Right renal pelvis (tissue), 4 donors: ENCODE measurements around the gene SDR9C7. TPM values are rescaled to one million over a fixed set of nuclear protein-coding genes. Genes with fewer than 3 reads are reported as not detected.
"Not testable (repeated sequence)": the region's sequence is repeated elsewhere in the genome, so short reads cannot be mapped to it uniquely, and the experiment has no call there.

Experiments used
- DNase-seq, 4 donors: peaks; one replicate each; pipeline ENCODE4 v3.0.0-alpha.2; 2013; ENCODE audit warnings: low read depth in 4 of 4, low spot score in 3 of 4, missing footprints in 1 of 4
- polyA plus RNA-seq, 4 donors: library from polyadenylated mRNA; unstranded; fragments of 120-200 nt; gene quantifications; one replicate each; pipeline ENCODE4 v1.2.1, GENCODE V29; 2013; ENCODE audit not compliant: insufficient read length in 4 of 4

Gene SDR9C7
- polyA plus RNA-seq, 4 donors = 0.11 to 0.25 (median 0.19) TPM

DNA sequence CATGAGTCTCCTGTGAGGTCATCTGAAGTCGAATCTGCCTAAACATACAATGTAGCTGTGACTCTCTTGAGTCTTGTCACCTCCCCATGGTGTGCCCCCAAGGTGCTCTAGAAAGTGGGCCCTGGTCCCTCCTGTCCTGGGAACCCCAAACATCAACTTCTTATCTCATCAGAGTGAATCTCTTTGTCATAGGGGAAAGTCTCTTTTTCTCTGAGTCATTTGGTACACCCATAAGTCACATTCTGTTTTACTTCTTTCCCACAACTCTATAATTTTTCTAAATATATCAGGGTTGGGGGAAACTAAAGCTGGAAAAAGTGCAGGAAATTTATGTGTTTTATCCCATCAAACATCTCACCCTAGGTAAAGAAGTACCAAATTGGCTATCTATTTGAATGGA, 12.9 kb downstream of the SDR9C7 start:
- no peak for DNase-seq

DNA sequence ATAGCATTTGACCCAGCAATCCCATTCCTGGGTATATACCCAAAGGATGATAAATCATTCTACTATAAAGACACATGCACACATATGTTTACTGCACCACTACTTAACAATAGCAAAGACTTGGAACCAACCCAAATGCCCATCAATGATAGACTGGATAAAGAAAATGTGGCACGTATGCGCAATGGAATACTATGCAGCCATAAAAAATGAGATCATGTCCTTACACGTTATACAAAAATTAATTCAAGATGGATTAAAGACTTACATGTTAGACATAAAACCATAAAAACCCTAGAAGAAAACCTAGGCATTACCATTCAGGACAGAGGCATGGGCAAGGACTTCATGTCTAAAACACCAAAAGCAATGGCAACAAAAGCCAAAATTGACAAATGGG, 16.1 kb downstream of the SDR9C7 start:
- not testable (repeated sequence) for DNase-seq

DNA sequence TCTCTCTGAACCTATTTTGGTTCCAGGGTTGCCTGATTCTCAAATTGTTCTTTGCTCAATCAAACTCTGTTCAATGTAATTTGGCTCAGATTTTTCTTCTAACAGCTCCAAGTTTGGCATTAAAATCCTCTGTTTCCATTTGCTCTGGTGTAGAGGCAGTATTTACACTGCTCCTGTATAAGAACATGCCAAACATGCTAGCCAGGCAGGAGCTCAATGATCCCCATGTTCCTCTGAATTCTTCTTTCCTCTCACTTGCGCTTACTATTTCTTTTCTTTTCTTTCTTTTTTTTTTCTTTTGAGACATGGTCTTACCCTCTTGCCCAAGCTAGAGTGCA, 17.2 kb downstream of the SDR9C7 start:
- DNase-seq = no peak

DNA sequence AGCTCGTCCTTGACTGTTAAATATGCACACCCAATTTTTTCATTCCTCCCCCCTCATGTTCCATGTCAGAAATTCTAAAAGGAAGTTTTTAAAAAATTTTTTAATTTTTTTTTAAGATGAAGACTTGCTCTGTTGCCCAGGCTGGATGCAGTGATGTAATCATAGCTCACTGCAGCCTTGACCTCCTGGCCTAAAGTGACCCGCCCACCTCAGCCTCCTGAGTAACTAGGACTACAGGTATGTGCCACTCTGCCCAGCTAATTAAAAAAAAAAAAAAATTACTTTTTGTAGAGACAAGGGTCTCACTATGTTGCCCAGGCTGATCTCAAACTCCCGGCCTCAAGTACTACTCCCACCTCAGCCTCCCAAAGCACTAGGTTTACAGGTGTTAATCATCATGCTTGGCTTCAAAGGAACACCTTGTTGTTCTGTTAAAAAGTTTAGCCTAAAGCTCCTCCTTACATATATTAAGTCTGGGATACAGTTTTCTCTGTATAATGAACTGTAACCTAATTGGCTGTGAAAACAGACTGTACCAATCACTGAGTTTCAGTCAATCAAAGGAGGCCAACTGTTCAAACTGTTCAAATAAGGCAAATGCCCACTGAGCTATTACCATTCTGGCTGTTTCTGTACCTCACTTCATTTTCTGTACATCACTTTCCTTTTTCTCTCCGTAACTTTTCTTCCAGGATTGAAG, 17.8 kb downstream of the SDR9C7 start:
- DNase-seq = no peak

DNA sequence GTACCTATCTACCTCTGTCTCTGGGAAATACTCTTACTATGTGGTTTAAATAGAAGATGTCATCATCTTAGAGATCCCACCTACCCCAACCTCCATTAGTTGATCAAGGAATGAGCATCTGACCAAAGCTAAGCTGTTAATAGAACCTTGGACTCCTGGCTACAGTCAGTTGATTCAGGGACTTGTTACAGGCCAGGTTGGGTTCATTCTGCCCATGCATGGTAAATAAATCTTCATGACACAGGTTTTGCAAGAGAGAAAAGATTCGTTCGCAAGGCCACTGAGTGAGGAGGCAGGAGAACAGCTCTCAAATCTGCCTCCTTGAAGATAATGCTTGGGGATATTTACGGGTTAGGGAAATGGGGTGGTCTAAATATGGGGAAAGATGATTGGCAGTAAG, 19.5 kb downstream of the SDR9C7 start:
- no peak for DNase-seq

DNA sequence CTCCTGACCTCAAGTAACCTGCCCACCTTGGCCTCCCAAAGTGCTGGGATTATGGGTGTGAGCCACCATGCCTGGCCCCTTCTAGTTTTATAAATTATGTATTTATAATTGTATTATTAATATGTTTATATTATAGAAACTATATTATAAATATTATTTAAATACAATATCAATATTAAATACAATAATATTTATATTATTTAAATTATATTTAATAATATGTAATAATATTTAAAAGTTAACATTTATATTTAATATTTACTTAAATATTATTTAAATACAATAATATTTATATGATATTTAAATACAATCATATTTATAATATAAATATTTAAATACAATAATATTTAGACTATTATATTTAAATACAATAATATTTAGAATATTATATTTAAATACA, 20.0 kb downstream of the SDR9C7 start:
- no peak for DNase-seq

DNA sequence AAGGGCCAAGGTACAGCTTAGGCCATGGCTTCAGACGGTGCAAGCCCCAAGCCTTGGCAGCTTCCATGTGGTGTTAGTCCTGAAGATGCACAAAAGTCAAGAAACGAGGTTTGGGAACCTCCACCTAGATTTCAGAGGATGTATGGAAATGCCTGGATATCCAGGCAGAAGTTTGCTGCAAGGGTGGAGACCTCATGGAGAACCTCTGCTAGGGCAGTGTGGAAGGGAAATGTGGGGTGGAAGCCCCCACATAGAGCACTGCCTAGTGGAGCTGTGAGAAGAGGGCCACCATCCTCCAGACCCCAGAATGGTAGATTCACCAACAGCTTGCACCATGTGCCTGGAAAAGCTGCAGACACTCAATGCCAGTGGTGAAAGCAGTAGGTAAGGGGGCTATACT, 24.8 kb downstream of the SDR9C7 start:
- not testable (repeated sequence) for DNase-seq

DNA sequence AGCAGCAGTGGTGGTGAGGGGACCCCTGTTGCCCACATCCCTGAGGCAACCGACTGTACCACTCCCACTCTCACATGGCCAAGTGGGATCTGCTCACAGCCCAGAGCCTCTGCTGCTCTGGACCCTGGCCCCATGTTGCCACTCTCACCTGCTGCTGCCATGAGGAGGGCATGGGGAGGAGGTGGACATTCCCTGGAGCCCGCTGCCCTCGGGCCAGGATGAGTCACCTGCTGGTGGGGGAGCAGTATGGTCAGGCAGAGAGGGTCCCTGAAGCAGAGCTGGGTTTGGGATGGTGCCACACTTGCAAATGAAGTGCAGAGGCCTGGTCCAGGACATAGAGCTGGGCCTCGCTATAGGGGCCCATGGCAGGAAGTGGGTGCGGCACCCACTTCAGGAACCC, 26.1 kb downstream of the SDR9C7 start:
- DNase-seq = no peak

DNA sequence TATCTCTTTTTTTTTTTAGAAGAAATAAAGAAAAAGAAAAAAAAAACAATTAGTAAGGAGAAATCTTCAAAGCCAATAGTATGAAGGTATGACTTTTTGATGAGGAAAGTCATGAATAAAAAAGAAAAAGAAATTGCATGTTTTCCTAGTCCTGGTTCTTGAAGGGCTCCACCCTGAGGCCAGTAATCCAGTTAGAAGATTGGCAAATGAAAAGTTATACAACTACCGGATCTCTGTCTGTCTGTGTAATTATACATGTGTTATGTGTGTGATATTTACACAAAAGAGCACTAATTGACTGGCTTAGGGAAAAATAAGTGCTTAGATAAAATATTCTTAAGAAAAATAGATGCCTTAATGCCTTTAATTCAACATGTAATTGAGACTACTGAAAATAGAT, 28.4 kb downstream of the SDR9C7 start:
- no peak for DNase-seq

DNA sequence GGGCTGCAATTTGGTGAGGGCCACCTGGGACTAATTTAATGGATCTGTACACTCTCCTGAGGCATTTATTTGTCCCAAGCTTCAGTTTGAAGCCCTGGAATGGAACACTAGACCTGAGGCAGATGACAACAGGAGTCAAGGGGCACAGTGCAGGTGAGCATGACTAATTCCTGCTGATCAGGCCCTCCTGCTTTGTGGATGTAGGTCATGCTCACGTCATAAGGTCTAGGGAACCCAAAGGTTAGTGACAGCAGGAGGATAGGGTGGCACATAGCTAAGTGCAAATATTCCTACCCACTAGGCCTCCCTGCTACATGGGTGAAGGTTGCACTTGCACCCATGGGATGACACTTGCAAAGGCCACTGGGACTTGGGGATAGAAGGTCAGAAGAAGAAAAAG, 30.8 kb downstream of the SDR9C7 start:
- DNase-seq = no peak

DNA sequence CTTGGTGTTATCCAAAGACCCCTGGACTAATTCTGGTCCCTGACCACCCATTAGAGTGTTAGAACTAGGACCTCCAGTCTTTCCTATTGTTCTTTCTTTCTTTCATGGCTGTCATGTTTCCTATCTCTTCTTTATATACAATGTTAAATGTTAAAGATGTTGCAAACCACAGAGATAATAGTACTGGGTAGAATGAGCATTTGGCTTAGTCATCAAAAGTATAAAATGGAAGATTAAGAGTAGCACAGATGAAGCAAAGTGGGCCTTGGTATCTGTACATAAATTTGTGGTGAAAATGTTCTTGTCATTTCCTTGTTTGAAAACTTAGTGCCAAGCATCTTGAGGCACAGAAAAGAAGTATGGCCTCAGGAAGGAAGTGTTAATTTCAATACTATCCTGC, 32.9 kb downstream of the SDR9C7 start:
- not testable (repeated sequence) for DNase-seq

DNA sequence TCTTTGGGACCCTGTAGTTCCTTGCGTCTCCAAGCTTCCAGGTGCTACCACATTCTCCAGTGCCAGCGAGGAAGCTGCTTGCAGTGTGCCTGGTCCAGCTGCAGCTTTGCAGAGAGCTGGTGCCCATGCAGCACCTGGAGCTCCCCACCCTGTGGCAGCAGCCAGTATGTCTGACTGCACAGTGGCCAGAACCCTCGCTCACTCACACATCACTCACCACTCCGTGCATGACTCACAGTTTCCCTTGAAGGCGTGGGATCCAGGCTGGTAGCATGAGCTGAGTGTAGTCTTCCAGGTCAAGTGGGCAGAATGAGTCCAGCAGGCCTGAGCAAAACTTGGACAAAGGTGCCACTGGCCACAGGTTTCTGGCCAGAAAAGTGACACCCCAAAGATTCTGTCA, 33.6 kb downstream of the SDR9C7 start:
- no peak for DNase-seq

DNA sequence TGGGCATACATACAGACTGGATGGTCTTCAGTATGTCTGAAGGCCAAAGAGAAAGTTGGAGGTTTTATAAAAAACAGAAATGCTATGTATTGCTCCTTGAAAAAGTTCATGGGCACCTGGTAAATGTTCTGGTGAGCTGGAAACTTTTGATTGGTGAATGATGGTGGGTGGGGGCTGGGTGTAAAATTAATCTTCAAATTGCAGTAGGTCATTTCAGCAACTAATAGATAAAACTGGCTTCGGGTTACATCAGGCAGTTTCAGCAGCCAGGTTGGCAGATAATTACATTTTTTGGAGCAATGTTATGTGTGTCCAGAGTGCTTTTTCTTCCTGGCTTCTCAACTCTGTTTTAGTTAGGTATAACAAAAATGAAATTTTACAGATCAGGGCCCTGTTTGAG, 35.3 kb downstream of the SDR9C7 start:
- no peak for DNase-seq

DNA sequence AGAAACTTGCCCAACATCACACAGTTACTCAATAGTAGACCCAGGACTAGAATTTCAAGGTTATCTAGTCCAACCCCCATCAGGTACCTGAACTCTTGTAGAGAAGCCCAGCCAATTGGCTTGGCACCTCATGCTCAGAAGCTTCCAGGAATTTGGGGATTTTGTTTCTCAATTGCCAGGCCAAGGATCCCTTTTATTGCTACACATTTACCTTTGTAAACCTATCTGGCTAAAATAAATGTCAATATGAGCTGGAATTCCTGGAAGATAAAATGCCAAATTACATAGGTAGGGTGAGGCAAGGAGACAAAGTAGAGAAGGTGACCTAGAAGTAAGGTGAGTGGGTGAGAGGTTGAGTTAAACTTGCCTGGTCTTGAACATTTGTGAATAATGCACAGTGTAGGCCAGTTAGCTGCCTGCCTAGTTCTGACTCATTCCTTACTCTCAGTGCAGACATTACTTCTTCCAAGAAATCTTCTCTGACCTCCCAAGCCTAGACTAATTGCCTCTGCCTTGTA, 36.3 kb downstream of the SDR9C7 start:
- DNase-seq = no peak

DNA sequence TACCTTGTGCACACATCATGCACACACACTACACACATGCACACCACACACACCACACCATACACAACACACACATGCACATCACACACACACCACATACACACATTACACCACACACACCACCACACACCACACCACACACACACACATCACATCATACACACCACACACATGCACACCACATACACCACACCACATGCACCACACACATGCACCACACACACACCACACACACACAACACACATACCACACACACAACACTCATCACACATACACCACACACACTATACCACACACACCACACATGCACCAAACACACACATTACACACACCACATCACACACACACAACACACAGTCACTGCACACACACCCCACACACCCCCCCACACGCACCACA, 38.1 kb downstream of the SDR9C7 start:
- DNase-seq = no peak

DNA sequence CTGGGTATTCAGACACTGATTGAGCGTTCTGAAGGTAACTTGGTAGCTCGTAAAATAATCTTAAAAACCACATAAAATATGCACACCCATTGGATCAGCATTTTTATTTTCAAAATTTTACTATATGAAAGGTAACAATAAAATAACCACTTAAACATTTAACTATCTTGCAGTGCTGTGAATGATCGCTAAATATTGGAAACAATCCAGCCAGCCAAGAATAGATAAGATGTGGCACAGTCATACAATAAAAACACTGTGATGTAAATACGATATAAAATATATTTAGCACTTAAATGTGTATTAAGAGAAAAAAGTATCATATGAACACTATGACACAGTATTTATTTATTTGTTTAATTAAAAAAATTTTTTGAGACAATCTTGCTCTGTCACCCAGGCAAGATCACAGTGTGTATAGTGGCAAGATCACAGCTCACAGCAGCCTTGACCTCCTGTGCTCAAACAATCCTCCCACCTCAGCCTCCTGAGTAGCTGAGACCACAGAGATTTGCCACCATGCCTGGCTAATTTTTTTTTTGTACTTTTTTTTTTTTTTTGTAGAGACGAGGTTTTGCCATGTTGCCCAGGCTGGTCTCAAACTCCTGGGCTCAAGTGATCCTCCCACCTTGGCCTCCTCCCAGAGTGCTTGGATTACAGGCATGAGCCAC, 39.4 kb downstream of the SDR9C7 start:
- DNase-seq = no peak

DNA sequence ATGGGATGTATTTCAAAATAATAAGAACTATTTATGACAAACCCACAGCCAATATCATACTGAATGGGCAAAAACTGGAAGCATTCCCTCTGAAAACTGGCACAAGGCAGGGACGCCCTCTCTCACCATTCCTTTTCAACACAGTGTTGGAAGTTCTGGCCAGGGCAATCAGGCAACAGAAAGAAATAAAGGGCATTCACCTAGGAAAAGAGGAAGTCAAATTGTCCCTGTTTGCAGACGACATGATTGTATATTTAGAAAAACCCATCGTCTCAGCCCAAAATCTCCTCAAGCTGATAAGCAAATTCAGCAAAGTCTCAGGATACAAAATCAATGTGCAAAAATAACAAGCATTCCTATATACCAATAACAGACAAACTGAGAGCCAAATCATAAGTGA, 42.3 kb downstream of the SDR9C7 start:
- DNase-seq = not testable (repeated sequence)

DNA sequence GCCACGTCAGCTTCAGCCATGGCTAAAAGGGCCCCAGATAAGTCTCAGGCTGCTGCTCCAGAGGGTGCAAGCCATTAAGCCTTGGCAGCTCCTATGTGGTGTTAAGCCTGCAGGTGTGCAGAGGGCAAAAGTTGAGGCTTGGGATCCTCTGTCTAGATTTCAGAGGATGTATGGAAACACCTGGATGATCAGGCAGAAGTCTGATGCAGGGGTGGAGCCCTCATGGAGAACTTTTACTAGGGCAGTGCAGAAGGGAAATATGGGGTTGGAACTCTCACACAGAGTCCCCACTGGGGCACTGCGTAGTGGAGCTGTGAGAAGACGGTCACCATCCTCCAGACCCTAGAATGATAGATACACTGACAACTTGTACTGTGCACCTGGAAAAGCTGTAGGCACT, 47.9 kb downstream of the SDR9C7 start:
- no peak for DNase-seq

DNA sequence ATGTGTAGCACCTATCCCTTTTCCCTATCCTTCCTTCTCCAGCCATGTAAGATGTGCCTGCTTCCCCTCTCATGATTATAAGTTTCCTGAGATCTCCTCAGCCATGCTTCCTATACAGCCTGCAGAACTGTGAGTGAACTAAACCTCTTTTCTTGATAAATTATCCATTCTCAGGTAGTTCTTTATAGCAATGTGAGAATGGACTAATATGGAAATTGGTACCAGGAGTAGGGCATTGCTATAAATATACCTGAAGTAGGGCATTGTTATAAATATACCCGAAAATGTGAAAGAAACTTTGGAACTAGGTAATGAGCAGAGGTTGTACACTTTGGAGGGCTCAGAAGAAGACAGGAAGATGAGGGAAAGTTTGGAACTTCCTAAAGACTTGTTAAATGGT, 48.9 kb downstream of the SDR9C7 start:
- no peak for DNase-seq

DNA sequence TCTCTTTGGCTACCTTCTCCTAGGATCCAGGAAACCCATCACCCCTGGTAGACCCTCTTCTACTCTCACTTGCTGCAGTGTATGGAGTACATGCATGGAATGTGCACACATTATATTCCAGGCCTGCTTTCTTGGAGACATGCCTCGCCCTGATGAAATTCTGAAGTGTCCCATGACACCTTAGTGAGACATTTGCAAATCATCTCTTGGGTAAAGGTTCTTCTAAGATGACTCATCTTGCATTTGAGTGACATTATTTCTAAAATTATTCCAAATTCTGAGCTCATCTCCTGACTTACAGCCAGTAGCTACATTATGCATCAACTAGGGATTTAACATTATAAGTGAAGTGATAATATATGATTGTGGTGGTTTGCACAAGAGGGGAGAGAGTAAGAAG, 49.8 kb downstream of the SDR9C7 start:
- DNase-seq = no peak

DNA sequence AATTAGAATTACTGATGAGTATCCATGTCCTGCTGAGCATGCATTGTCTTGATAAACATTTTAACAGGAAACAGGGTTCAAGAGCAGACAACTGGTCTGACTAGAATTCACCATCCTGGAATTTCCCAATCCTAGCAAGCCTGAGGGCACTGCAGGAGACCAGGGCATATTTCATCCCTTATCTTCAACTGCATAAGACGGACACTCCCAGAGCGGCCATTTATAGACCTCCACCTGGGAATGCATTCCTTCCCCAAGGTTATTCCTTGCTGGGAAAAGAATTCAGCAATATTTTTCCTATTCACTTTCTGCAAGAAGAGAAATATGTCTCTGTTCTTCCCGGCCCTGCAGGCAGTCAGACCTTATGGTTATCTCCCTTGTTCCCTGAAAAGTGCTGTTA, 51.8 kb downstream of the SDR9C7 start:
- DNase-seq = not testable (repeated sequence)
